ENCODE data around the gene SLC43A3.
"Not testable (repeated sequence)": the region's sequence is repeated elsewhere in the genome, so short reads cannot be mapped to it uniquely, and the experiment has no call there.

SLC43A3 gene

GRCh38 chr11:57403003-57403801 is 23.7 kb downstream of the SLC43A3 start:
- not testable (repeated sequence) for H3K27me3 ChIP-seq (ENCODE audit: insufficient read depth, low read length); H3K4me1 ChIP-seq (ENCODE audit: insufficient read depth, low read length); H3K9me3 ChIP-seq (ENCODE audit: low read length); H3K4me3 ChIP-seq (ENCODE audit: low read length); H2AFZ ChIP-seq (ENCODE audit: low read depth, low read length); H3K36me3 ChIP-seq (ENCODE audit: insufficient read depth, low read length)

GRCh38 chr11:57402188-57403002 is 24.5 kb downstream of the SLC43A3 start:
- no peak overlapping the region for H3K4me3 ChIP-seq (ENCODE audit: low read length)
- H3K4me1 ChIP-seq (ENCODE audit: insufficient read depth, low read length) = no peaks in the 10 kb centered on the region

GRCh38 chr11:57399972-57400578 is 26.8 kb downstream of the SLC43A3 start:
- no peak overlapping the region for H3K4me3 ChIP-seq (ENCODE audit: low read length)
- no peaks in the 10 kb centered on the region for H3K36me3 ChIP-seq (ENCODE audit: insufficient read depth, low read length)
- no peaks in the 10 kb centered on the region for H3K27me3 ChIP-seq (ENCODE audit: insufficient read depth, low read length)
- H3K4me1 ChIP-seq (ENCODE audit: insufficient read depth, low read length) = no peaks in the 10 kb centered on the region
- H3K9me3 ChIP-seq (ENCODE audit: low read length) = no peaks in the 10 kb centered on the region
- H2AFZ ChIP-seq (ENCODE audit: low read depth, low read length) = no peak overlapping the region

More at GRCh38 chr11:57402188-57403002, 24.5 kb downstream of the SLC43A3 start:
- no peak overlapping the region for H2AFZ ChIP-seq (ENCODE audit: low read depth, low read length)
- H3K36me3 ChIP-seq (ENCODE audit: insufficient read depth, low read length) = no peaks in the 10 kb centered on the region
- no peaks in the 10 kb centered on the region for H3K27me3 ChIP-seq (ENCODE audit: insufficient read depth, low read length)
- no peaks in the 10 kb centered on the region for H3K9me3 ChIP-seq (ENCODE audit: low read length)

GRCh38 chr11:57399221-57399620 is 27.7 kb downstream of the SLC43A3 start:
- no peaks in the 10 kb centered on the region for H3K4me1 ChIP-seq (ENCODE audit: insufficient read depth, low read length)
- no peak overlapping the region for H3K4me3 ChIP-seq (ENCODE audit: low read length)
- H2AFZ ChIP-seq (ENCODE audit: low read depth, low read length) = no peak overlapping the region
- H3K27me3 ChIP-seq (ENCODE audit: insufficient read depth, low read length) = no peaks in the 10 kb centered on the region
- no peaks in the 10 kb centered on the region for H3K36me3 ChIP-seq (ENCODE audit: insufficient read depth, low read length)
- no peaks in the 10 kb centered on the region for H3K9me3 ChIP-seq (ENCODE audit: low read length)

GRCh38 chr11:57397394-57397990 is 29.4 kb downstream of the SLC43A3 start:
- Histone ChIP-seq H3K4me3 (ENCODE audit: low read length) (no peak overlapping the region), H3K27me3 (ENCODE audit: insufficient read depth, low read length) (no peaks in the 10 kb centered on the region), H3K9me3 (ENCODE audit: low read length) (no peaks in the 10 kb centered on the region), H2AFZ (ENCODE audit: low read depth, low read length) (no peak overlapping the region), H3K36me3 (ENCODE audit: insufficient read depth, low read length) (no peaks in the 10 kb centered on the region), H3K4me1 (ENCODE audit: insufficient read depth, low read length) (no peaks in the 10 kb centered on the region)

- H3K27me3 ChIP-seq (ENCODE audit: insufficient read depth, low read length) = no peaks in the 10 kb centered on the region
Measured at GRCh38 chr11:57396744-57397143, 30.2 kb downstream of the SLC43A3 start.

GRCh38 chr11:57395905-57396623 is 30.9 kb downstream of the SLC43A3 start:
- no peaks in the 10 kb centered on the region for H3K27me3 ChIP-seq (ENCODE audit: insufficient read depth, low read length)
- no peaks in the 10 kb centered on the region for H3K36me3 ChIP-seq (ENCODE audit: insufficient read depth, low read length)
- no peaks in the 10 kb centered on the region for H3K4me1 ChIP-seq (ENCODE audit: insufficient read depth, low read length)
- H2AFZ ChIP-seq (ENCODE audit: low read depth, low read length) = no peak overlapping the region
- H3K9me3 ChIP-seq (ENCODE audit: low read length) = no peaks in the 10 kb centered on the region
- H3K4me3 ChIP-seq (ENCODE audit: low read length) = no peak overlapping the region

More at GRCh38 chr11:57396744-57397143, 30.2 kb downstream of the SLC43A3 start:
- Histone ChIP-seq H3K4me1 (ENCODE audit: insufficient read depth, low read length) (no peaks in the 10 kb centered on the region), H3K36me3 (ENCODE audit: insufficient read depth, low read length) (no peaks in the 10 kb centered on the region), H3K9me3 (ENCODE audit: low read length) (no peaks in the 10 kb centered on the region), H2AFZ (ENCODE audit: low read depth, low read length) (no peak overlapping the region), H3K4me3 (ENCODE audit: low read length) (no peak overlapping the region)

GRCh38 chr11:57394203-57394965 is 32.5 kb downstream of the SLC43A3 start:
- Histone ChIP-seq H2AFZ (ENCODE audit: low read depth, low read length) (no peak overlapping the region), H3K36me3 (ENCODE audit: insufficient read depth, low read length) (no peaks in the 10 kb centered on the region), H3K27me3 (ENCODE audit: insufficient read depth, low read length) (no peaks in the 10 kb centered on the region), H3K4me3 (ENCODE audit: low read length) (no peak overlapping the region), H3K4me1 (ENCODE audit: insufficient read depth, low read length) (no peaks in the 10 kb centered on the region), H3K9me3 (ENCODE audit: low read length) (no peaks in the 10 kb centered on the region)

- no peak overlapping the region for H3K4me3 ChIP-seq (ENCODE audit: low read length)
- no peaks in the 10 kb centered on the region for H3K4me1 ChIP-seq (ENCODE audit: insufficient read depth, low read length)
- H3K27me3 ChIP-seq (ENCODE audit: insufficient read depth, low read length) = no peaks in the 10 kb centered on the region
- no peaks in the 10 kb centered on the region for H3K36me3 ChIP-seq (ENCODE audit: insufficient read depth, low read length)
- H3K9me3 ChIP-seq (ENCODE audit: low read length) = no peaks in the 10 kb centered on the region
- H2AFZ ChIP-seq (ENCODE audit: low read depth, low read length) = no peak overlapping the region
Measured at GRCh38 chr11:57392763-57393105, 34.2 kb downstream of the SLC43A3 start.

- Histone ChIP-seq H3K4me1 (ENCODE audit: insufficient read depth, low read length) (no peaks in the 10 kb centered on the region), H3K27me3 (ENCODE audit: insufficient read depth, low read length) (no peaks in the 10 kb centered on the region), H3K36me3 (ENCODE audit: insufficient read depth, low read length) (no peaks in the 10 kb centered on the region), H3K4me3 (ENCODE audit: low read length) (no peak overlapping the region), H3K9me3 (ENCODE audit: low read length) (no peaks in the 10 kb centered on the region), H2AFZ (ENCODE audit: low read depth, low read length) (no peak overlapping the region)
Measured at GRCh38 chr11:57392066-57392762, 34.7 kb downstream of the SLC43A3 start.

GRCh38 chr11:57391539-57391938 is 35.4 kb downstream of the SLC43A3 start:
- no peak overlapping the region for H2AFZ ChIP-seq (ENCODE audit: low read depth, low read length)
- no peak overlapping the region for H3K4me3 ChIP-seq (ENCODE audit: low read length)
- H3K9me3 ChIP-seq (ENCODE audit: low read length) = no peaks in the 10 kb centered on the region
- H3K27me3 ChIP-seq (ENCODE audit: insufficient read depth, low read length) = no peaks in the 10 kb centered on the region
- H3K4me1 ChIP-seq (ENCODE audit: insufficient read depth, low read length) = no peaks in the 10 kb centered on the region
- H3K36me3 ChIP-seq (ENCODE audit: insufficient read depth, low read length) = no peaks in the 10 kb centered on the region
